Hematopoietic multipotent progenitor cell treated with erythropoietin and hydrocortisone succinate and interleukin-3 and kit ligand, for 15 days (in vitro differentiated cells): ENCODE data around the gene MADD.

Experiments
- DNase-seq: peaks from one replicate; pipeline ENCODE4 v3.0.0-alpha.2; 2015; ENCODE audit warnings: low spot score

Gene MADD

DNA sequence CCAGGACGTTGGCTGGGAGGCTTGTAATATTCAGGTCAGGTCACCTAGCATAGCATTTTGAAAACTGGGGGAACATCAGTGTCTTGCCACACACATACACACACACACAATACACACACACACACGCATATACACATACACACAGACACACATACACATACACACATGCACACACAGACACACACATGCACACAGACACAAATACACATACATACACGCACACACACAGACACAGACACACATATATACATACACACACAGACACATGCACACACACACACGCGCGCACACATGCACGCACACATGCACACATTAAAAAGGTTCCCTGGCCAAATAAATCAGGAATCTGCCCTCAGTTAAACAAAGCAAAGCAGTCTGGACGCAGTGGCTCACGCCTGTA, 70.1 kb downstream of the MADD start:
- DNase-seq: no peak

DNA sequence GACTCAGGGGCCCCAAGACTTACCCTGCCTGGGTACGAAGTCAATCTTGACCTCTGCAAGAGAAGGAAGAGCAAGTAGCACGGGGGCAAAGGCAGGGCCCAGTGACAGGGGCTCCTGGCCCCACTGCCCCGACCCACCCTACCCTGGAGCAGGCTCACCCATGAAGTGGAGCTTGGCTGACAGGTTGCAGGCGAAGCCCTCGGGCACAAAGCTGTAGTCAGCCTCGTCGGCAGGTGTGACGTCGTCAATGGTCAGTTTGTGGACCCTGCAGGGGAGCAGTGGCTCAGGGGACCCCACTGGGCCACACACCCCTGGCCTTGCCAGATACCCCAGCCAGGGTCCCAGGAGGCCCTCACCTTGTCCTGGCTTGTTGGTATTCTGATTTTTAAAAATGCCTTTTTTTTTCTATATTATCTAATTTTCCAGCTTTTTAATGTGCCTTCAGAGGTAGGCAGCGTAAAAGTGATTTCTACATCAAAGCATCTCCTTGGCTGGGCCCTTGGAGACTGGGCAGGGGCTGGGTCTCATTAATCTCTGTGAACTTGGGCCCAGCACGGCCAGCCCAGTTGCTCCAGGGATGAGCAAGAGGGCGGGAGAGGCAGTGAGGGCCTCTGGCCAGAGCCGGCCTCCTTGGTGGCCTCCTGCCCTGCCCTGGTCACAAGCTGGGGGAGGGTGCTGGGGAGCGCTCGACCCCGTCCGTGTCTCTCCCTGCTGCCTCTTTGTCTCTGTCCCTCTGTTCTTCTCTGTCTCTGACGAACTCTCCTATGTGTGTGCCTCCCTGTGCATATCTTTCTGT, 71.2 kb downstream of the MADD start:
- no peak for DNase-seq

DNA sequence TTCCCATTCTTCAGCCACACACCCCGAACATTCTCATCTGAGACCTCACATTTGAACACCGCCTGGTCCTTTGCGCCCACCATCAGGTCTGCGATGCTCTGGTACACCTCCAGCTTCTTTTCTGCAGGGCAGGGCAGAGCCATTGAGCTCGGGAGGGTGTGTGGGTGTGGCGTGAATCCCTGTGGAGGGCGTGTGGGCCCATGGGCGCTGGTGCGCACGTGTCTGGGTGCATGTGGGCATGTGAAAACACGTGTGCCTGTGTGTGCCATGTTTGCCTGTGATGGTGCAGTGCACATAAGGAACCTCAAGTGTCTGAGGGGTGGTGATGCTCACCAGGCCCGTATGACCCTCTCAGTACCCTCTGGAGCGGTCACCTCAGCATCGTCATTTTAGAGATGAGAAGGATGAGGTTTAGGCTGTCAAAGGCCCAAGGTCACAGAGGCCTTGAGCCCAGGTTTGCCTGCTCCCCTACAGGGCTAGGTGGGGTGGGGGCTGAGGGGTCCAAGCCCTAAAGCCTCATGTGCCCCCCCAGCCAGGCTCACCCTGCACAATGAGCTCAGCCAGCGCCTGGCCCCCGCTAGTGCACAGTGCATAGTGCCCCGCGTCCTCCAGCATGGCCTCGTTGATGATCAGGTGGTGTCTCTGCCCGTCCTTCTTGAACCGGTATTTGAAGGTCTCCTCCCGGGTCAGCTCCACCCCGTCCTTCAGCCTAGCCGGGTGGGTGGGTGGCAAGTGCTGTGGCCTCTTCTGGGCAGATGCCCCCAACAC, 72.3 kb downstream of the MADD start:
- no peak for DNase-seq

DNA sequence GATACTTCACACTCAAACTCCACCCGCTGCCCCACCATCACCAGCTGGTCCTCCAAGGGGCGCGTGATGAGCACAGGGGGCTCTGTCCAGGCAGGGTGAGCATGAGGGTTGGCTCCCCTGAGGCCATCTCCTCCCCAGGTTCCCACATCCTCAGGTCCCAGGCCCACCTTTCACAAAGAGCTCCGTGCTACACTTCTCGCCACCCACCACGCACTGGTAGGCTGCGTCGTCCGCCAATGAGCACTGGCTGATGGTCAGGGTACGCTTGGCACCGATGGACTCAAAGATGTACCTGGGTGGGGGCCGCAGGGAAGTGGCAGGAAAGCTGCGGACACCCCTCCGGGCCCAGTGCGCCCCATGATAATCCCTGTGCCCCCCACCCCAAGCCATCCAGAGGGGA, 72.9 kb downstream of the MADD start:
- no peak for DNase-seq

DNA sequence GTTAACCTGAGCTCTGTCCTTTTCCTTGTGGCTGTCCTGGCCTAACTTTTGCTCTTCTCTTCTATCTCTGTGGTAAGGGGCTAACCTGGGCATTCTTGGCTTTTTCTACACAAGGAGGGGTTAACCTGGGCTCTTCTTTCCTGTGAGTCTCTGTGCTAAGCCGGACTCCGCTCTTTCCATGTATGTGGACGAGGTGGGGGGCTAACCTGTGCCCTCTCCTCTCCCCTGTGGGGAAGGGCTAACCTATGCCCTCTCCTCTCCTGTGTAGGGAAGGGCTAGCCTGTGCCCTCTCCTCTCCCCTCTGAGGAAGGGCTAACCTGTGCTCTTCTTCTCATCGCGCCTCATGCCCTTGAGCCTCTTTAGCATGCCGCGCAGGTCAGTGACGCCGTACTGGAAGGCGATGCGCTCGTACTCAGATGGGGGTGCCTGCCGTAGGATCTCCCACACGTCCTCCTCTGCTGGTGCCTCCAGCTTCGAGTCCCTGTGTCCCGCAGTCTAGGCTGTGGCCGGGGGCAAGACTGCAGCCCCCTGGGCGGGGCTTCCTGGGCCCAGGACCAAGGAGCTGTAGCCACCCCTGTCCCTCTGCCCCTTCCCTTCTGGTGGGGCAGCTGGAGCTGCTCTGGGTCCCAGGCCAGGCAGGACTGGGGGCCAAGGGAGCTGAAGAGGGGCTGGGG, 76.1 kb downstream of the MADD start:
- DNase-seq: no peak

DNA sequence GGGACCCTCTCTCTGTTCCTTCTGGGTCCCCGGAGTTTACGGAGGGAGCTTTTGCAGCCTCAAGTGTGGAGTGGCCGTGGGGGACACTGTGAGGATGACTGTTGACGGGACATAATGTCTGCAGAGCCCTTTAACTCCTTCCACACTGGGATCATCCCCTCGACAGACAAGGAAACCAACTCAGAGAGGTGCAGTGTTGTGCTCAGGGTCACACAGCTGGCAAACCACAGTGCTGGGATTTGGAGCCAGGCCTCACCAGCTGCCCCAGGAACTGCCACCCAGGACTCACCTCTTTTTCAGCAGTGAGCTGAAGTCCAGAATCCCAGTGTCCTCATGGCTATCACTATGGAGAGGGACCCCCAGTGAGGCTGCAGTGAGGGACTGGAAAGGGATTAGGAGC, 77.2 kb downstream of the MADD start:
- no peak for DNase-seq

DNA sequence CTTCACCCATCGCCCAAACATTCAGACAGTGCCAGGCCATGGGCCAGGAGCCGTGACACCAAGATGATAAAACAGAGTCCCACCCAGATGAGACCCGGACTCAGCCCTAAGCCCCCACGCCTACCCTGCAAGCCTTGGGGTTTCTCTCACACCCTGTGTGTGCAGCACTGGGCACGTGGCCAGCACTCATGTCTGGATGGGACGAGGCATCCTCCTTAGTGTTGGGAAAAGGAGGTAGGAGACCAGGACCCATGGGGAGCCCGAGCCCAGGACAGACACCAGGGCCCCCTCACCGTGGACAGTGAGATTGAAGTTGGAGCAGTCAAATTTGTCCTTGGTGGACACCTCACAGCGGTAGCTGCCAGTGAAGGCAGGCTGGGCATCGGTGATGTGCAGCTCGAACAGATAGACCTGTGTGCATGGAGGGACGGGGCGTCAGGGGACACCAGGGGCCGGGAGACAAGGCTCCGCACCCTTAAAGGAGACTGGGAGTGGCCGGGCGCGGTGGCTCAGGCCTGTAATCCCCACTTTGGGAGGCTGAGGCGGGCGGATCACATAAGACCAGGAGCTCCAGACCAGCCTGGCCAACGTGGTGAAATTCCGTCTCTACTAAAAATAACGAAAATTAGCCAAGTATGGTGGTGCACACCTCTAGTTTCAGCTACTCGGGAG, 78.3 kb downstream of the MADD start:
- no peak for DNase-seq

DNA sequence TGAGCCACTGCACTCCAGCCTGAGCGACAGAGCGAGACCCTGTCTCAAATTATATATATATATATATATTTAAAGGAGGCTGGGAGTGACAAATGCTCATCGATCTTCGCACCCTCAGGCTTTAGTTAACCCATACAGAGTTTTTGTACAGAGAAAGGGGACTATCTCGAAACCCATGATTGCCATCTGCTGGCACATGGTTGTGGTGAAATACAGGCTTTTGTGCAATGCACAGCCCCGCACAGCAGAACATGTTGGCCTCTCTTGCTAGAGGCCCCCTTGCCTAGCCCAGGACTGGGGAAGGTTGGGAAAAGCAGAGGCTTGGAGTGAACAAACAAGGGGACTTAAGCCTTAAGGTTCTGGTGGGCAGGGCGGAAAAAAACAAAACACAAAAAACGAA, 78.9 kb downstream of the MADD start:
- DNase-seq: peak; percentile 17

DNA sequence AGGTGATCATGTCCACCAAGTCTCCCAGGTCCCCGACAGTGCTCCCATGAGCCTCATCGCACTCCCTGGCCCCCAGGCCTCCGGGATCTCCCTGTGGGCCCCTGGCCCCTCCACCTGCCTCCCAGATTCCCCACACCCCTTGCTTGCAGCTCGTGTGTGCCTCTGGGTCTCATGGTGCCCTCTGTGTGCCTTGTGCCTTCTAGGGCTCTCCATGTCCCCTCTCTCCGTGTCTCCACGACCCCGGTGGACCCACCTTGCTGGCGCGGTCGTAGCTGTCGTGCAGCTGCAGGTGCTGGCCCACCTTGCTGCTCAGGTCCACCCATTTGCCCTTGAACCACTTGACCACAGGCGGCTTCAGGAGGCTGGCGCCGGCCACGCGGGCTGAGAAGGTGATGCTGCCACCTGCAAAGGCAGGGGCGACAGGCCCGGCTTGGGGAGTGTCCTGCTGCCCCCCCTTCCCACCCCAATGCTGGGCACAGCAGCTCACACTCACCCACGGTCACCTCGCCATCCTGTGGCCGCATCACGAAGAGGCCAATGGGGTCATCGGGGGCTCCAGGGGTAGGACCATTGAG, 79.7 kb downstream of the MADD start:
- no peak for DNase-seq

DNA sequence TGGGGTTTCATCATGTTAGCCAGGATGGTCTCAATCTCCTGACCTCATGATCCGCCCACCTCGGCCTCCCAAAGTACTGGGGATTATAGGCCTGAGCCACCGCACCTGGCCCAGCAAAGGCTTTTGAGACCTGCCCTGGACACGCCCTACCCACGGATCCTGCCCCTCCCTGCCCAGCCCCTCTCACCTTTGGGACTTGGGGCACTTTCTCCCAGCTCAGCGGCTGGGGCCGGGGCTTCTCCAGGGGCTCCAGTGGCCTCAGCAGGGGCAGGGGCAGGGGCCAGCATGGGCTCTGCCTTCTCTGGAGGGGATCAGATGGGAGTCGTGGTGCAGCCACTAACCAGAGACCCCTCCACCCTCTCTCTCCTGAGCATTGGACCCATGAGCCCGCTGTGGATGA, 80.4 kb downstream of the MADD start:
- no peak for DNase-seq

DNA sequence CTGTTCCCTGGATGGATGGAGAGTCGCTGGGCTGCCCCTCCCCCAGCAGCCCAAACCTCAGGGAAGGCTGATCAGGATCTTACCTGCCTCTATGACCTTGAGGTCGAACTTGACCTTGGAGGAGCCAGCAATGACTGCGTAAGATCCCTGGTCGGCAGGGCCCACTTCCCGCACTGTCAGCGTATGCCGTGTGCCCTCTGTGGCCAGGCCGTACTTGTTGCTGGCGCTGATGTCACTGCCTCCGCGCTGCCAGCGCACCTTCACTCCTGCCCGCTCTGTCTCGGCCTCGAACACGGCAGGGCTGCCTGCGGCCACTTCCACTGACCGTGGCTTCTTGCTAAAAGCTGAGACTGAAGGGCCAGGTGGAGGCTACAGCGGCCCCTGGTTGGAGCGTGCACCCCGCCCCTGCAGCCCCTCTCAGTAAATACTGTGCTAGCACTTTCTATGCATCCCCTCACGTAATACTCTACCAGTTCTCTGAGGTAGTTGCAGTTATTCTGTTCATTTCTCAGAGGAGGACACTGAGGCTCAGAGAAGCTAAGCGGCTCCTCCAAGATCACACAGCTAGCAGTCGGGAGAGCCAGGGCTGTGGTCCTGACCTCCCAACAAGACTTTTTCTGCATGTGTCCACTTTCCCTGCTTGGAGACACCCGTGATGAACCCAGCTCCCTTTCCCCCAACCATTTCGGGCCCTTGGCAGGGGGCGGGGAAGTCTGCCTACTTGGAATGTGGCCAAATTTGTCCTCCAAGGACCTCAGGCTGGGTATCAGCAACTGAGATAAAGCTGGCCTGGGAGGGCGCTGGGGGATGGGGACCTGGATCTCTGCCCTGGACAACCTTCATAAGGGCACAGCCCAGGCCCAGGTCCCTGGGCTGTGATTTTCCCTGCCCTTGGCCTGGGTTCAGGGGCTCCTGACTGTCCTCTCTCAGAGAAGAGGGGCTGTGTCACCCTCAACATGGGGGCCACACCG, 81.5 kb downstream of the MADD start:
- DNase-seq: no peak

DNA sequence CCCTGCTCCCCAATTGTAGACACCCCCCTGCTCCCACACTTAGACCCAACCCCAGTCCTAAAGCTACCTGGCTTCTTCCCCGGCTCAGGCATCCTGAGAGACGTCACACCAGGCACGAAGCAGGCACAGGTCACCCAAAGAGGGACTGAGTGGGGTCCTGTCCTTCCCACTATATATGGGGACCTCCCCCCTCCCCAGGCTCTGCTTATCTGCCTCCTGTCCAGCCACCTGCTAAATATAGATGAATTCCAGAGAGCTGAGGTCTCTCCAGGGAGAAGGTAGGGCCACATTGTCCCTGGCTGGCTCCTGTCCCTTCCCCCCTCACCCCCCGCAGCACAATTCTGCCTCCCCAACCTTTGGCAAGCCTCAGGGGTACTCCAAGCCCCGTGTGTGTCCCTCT, 82.6 kb downstream of the MADD start, which contains the start of gene MYBPC3:
TSS of gene MYBPC3 (minus strand) at position 147 of the 400 bp plus-strand sequence. CDS start at position 92, 55 bp downstream.
- no peak for DNase-seq

DNA sequence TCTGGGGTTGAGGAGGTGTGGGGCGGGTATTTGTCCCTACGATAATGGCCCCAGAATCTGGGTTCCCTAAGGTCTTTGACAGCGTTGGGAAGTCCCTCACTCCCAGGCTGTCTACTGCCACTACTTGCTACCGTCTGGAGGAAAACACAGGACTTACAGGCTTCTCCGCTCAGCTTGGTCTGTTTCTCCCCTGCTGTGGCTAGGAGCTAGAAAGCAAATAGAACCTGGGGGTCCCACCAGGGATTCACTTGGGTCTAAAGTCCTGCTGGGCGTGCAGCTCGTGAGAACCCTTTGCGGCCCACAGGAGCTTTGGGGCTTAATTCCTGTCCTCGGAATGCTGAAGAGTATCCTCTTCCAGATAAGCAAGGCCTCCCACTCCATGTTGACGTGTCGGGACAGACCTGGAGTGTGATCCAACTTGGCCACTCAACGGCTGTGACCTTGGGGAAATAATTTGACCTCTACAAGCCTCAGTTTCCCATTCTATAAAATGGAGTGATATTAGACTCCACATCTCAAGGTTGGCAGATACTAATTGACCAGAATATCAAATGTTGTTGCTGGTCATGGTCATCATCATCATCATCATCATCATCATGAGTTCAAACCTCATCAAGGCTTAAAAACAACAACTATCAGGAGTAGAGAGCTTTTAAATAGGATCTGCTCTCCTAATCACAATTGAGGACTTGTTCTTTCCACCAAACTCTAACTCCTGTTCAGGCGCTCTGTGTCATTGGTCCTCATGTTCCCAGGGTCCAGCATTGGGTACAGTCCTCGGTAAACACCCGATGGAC, 84.2 kb downstream of the MADD start:
- DNase-seq: no peak

DNA sequence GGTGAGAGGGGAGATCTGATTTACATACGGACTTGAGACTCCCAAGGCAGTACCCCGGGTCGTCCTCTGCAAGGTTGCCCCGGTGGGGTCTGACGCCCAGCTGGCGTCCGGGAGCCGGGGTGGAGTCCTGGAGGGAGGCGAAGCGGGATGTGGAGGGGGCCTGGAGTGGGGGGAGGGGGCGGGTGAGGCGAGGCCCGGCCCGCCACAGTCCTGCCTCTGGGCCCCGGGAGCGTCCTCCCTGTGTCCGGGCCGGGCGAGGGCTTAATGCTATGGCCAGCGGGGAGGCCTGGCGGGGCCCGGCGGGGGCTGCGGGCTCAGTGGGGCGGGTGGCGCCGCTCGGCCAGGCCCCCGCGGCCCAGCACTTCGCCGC, 85.0 kb downstream of the MADD start:
- no peak for DNase-seq

DNA sequence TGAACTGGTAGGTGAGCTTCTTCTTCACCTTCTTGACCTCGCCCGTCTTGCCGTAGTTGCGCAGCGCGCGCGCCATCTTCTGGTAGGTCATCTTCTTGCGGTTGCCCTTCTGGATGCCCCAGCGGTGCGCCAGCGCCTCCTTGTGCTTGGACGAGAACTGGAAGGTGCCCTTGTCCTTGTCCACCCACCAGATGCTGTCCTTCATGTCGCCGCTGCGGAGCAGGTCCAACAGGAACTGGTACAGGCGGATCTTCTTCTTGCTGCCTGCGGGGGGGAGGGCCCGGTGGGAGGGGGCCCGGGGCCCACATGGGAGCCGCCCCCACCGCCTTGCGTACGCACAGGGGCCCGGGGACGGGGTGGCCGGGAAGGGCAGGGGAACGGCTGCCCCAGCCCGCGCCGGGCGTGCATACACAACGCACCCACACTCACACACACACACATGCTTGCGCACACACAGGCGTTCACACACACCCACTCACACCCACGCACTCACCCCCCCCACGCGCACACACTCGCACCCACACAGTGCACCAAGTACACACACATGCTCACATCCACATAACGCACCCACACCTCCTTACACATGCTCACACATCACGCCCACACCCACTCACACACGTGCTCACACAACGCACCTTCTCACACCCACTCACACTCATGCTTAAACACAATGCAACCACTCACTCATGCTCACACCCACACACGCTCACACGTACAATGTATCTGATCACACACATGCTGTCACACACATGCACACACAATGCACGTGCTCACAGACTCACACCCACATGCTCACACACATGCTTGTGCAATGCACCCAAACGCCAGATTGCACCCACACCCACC, 85.6 kb downstream of the MADD start:
- peak; percentile 51 for DNase-seq

DNA sequence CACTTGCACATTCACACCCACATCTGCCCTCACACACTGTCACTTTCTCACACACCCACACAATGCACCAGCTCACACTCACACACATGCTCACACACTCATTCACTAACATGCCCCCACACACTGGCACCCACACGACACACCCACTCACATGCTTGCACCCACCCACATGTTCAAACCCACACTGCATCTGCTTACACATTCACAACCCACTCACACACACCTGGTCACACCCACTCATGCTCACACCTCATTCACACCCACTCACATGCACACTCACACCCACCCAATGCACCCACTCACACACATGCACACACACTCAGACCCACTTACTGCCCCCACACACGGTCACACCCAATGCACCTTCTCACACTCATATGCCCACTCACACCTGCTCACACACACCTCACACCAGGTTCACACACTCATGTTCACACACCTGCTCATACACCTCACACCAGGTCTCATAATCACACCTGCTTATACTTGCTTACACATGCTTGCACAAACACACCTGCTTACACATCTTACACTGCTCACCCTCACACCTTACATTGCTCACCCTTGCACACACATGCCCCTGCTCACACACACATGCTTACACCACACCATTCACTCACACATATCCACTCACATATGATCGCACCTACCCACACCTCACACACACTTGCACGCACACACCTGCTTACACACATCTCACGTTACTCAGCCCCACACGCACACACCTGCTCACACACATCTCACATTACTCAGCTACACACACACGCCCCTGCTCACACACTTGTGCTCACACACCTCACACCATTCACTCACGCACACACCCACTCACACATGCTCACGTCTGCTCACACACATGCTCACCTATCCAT, 86.4 kb downstream of the MADD start:
- no peak for DNase-seq

DNA sequence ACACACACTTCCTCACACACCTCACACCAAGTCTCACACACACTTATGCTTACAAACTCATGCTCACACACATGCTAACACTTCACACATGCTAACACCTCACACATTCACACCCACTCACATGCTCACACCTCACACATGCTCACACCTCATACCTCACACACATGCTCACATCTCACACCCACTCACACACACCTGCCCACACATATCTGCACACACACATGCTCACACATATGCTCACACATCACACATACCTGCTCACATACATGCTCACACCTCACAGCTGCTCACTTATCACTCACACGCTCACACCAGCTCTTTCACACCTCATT, 87.0 kb downstream of the MADD start:
- no peak for DNase-seq
